DOHH2 (cell line): ENCODE results near the gene TPPP2.

Source experiments
- CTCF ChIP-seq: fragments of 200-600 bp; sonication (generic); IDR thresholded peaks from one replicate; pipeline ENCODE4 v1.5.1; 2014; ENCODE audit warnings: antibody characterized with exemption, mild to moderate bottlenecking, low read depth, low read length; ENCODE audit not compliant: poor library complexity, severe bottlenecking
- EZH2phosphoT487 ChIP-seq: fragments of 200-600 bp; sonication (generic); IDR thresholded peaks from 2 replicates; pipeline ENCODE4 v1.6.1; 2017; ENCODE audit warnings: borderline replicate concordance, mild to moderate bottlenecking, antibody characterized with exemption, low read length, moderate library complexity, mixed read lengths

GRCh38 chr14:21078287-21078686 lies 48.3 kb downstream of the TPPP2 start:
- TF ChIP-seq CTCF: no peak
- no peak for TF ChIP-seq EZH2phosphoT487
